Urothelium cell line (cell line): Measurements from ENCODE around the gene SLCO3A1.

ENCODE experiments used
- DNase-seq: peaks from one replicate; pipeline ENCODE4 v3.0.0; 2011; ENCODE audit warnings: low spot score, mixed read lengths
- FAIRE-seq: peaks from 2 replicates; lab custom pipeline; 2011; peaks lifted over from hg19 to GRCh38; lab: Jason Lieb, UNC

The SLCO3A1 gene

DNA sequence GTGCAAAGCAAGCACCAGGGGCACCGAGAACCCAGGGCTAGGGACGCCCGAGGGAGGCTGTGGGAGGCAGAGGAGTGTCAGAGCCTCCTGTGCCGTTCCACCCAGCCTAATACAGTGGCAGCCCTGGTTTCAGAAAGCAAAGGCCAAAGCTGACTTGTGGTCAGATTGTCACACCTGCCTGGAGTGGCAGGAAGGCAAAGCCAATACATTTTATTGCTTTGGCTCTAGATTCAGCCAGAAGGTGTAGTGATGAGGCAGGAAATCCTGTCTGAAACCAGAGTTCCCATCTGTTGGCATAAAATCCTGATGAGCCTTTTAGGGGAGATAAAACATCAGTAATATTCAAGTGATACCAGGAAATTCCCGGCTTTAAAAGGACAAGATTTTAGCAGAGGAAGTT lies 168.3 kb downstream of the SLCO3A1 start:
- FAIRE-seq = no peak
- no peak for DNase-seq

DNA sequence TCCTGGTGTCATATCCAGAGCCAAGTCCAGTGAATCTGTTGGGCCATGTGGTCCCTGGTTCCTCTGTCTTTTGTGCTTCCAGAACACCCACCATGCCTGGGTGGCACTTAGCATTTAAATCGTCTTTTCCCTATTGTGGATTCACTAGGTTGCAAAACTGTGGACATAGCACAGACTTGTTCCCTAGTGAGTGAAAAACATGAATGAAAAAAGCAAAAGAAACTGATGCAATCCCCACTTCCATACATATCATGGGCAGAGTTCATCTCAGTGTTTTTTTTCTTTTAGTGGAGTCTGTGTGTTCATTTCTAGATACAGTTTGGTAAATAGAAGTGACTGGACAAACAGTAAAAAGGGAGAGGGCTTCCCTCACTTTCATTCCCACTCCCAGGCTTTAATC lies 170.5 kb downstream of the SLCO3A1 start:
- DNase-seq (no peak), FAIRE-seq (no peak)

DNA sequence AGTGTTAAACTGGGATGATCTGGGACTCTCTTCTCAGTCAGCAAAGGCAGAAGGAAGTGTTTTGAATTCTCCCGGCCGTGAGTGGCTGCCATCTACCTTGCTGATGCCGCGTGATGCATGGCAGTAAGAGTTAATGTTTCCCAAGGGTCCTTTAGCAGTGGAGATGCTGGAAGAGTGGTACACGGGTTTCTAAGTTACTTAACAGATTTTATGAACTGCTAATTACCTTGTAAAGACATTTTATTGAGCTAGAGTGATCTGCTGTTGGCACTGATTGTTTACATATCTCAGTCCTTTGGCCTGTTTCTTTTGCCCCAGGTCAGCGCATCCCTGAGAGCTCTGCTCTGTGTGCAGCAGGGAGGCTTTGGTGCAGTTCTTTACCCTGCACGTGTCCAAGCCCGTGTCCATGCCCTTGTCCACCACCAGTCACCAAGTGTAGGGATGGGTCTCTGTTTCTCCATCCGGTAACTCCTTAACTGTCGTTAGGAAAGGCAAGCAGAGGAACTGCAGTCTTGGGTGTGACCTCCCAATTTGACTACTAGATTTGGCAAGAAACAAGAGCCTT lies 172.3 kb downstream of the SLCO3A1 start:
- no peak for DNase-seq

DNA sequence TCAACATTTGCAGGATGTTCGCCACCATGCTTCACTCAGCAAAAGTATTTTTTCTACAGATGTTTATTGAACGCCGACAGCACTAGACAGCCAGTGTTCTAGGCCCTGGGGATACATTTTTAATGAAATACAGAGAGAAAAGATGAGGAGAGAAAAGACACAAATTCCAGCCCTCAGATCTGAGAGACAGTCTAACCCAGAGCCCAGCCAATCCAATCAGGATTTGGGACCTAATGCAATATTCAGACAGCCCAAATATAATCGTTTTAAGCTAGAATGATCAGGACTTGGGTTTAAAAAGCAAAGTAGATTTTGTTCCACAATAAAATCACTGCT lies 174.8 kb downstream of the SLCO3A1 start:
- FAIRE-seq (no peak), DNase-seq (no peak)

More for the DNA sequence above, 172.3 kb downstream of the SLCO3A1 start:
- FAIRE-seq = no peak

DNA sequence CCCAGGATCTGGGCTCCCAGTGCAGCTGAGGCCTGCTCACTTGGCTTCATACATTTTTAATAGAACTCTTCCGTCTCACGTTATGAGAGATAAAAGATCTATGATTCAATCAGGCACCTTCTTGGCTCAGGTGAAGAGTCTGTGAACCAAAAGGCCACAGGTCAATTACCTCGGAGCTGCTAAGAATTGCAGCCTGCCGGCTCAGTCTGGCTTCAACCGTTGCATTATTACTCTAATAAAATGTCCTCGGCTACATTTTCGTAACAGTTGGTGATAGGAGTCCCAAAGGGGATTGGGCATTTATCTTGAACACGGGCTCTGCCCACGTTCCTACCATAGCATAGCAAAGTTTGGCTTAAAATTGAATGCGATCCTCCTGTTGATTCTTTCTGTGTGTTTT lies 176.3 kb downstream of the SLCO3A1 start:
- DNase-seq (no peak), FAIRE-seq (no peak)

DNA sequence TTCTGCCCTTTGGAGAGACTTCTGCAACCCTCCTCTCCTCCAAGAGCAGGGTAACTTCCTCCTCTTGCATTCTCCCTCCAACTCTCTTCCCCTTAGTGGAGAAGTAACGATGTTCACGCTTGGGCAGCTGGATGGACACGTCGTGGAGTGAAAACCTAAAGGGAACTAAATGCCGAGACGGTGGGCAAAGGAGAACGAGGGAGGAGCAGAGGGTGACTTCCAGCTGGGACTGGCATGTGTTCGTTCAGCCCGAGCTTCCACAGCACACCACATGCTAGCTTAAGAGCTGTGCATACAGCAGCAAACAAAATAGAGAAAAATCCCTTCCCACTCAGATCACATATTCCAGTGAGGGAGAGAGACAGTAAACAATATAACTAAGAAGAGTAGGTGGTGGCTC lies 179.8 kb downstream of the SLCO3A1 start:
- DNase-seq = no peak
- peak; percentile 32 for FAIRE-seq

DNA sequence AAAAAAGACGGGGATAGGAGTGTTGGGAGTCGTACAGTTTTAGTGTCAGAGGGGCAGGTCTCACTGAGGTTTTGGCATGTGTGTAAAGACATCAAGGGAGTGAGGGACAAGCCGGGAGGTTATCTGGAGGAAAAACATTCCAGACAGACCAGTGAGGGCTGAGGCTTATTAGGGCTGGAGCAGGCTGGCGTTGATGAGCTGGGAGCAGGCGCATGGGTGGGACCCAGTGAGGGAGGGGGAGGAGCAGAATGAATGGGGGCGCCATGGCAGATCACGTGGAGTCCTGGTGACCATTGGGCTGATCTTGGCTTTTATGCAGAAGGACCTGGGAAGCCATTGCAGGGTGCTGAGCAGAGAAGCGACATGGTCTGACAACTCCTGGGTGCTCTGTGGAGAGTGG lies 180.2 kb downstream of the SLCO3A1 start:
- DNase-seq (no peak), FAIRE-seq (no peak)

DNA sequence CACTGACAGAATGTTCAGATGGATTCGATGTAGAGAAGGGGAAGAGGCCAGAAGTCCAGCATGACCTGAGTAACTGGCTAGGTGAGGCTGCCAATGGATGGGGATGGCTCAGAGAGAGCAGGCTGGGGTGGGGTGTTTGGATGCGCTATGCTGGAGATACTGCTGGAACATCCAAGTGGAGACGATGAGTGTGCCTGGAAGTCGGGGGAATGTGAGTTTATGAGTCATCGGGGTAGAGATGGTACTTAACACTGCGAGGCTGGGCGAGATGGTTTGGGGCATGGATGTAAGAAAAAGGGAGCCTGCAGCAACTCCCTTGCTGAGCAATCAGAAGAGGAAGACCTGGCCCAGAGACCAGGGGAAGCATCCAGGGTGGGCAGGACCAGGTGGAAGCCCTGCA lies 180.7 kb downstream of the SLCO3A1 start:
- FAIRE-seq = no peak

DNA sequence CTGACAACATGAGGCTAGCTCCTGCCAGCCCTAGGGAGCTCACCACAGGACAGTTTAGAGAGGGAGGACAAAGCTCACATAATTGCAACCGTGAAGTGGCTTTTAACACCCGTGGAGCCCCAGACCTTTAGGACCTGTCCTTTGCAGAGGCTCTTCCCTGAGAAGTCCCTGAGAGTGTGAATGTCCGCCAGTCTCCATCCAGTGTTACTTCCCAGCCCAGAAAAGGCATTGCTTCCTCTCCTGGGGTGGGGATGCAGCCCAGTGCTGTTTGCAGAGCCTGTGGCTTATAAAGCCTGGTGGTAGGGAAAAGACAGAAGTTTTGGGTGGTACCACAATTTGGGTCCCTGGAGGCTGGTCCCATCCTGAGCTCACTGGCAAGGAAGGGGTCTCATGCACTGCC lies 182.0 kb downstream of the SLCO3A1 start:
- DNase-seq (no peak), FAIRE-seq (no peak)

More for the DNA sequence above, 180.7 kb downstream of the SLCO3A1 start:
- no peak for DNase-seq

DNA sequence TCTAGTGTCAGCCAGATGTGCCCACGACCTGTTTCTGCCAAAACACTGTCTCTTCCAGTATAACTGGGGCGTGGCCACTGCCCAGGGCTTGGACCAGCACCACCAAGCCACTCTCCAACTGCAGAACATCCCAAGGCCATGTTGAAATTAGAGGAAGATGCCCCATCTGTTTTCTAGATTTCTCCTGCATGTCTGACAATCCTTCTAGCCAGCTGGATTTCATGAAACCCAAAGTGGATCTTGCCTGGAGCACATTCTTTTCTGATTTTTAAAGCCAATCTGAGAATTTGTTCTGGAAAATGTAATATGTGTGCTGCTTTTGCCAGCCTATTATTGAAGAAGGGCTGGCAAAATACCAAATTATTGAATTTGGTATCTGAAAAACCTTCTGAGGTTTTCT lies 182.5 kb downstream of the SLCO3A1 start:
- FAIRE-seq = no peak

DNA sequence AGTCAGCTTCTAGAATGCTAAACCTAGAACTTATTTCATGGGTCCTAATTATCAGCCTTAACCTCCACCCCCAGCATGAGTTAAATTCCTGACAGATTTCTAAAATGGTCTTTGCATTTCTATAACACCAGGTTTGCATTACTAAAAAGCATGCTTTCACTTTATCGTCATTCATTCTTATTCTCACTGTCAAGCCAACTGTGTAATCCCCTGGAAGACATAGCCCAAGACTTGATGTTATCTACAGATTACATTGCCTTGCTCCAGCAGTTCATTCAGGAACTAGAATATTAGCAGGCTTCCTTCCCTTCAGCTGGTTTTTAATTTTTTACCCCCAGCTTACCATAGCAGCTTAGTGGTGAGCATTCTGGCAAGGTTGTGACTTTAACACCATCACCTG lies 184.0 kb downstream of the SLCO3A1 start:
- DNase-seq (no peak), FAIRE-seq (no peak)

More for the DNA sequence above, 182.5 kb downstream of the SLCO3A1 start:
- no peak for DNase-seq

DNA sequence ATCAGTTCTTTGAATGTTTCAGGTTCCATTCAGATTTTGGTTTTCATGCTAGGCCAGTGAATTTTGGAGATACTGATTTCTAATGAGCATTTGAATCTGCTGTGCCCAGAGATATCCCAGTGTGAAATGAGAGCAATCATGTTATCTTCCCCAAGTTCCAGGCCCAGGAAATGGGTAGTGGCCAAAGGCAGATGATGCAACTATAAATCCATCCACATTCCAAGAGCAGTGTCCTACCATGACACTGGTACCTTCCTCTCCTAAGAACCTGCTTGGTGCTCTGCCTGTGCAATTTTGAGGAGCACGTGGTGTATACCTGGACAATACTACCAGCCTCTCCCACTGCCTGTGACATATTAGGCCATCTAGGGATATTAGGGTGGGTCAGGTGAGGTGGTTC lies 186.8 kb downstream of the SLCO3A1 start:
- no peak for FAIRE-seq
- no peak for DNase-seq

DNA sequence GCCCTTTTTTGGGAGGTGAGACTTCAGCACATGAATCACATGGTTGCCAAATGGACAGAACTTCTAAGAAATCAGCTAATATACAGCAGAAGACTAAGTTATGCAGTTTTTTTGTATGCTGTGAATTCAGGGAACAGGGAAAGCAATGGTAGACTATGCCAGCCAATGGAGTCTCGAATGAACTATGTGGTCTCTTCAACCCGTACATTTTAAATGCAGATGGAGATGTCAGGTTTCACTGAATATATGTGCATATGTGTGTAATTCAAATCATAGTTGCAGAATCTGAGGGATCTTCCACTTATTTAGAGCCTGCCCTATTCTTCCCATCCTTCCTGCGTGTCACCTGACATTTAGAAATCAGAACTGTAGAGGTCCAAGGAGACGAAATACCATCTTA lies 187.9 kb downstream of the SLCO3A1 start:
- DNase-seq = no peak
- FAIRE-seq = no peak

DNA sequence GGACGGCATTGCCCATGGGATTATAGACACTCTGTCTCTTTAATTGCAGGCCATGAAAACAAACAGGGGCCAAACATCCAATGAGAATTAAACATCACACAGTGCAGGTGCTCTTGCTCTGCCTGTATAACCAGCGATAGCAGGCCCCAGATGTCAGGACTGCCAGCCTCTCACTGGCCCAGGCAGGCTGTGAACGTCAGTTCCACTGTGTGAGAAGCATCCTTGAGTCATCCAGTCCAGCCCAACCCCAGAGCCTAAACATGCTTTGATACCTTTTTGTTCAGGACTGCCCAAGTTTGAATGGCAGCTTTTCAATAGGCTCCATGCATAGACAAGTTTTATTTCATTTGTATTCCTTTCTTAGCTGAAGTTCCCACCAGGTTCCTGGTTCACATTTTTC lies 189.8 kb downstream of the SLCO3A1 start:
- FAIRE-seq (no peak), DNase-seq (no peak)

DNA sequence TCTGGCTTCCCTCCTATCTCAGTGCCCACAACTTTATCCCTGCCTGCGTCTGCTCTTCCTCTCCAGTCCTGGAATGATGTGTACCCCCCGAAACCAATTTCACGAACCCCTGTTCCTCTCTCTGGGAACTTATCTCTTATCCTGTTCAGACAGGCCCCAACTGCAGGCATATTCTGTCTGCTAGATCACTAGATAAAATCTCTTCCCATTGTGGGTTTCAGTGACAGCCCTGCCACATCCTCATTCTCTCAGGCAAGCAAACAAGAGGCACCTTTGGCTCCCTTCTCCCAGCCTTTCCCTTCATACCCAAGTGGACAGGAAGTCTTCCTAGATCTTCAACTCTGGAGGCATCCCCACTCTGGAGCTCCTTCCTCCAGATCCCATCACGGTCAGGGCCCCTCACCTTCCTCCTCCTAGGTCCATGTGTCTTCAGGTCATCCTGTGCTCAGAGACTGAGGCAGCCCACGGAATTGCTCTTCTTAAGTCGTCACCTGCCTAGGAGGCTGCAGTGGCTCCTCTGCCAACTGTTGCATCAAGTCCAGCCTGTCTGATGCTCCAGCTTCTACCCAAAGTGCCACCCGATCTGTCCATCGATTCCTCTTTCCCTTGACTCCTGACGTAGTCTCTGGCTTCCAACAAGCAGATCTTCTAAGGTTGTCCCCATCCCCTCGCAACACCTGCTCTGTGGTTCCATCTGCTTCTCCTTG lies 190.8 kb downstream of the SLCO3A1 start:
- FAIRE-seq = no peak
- DNase-seq = no peak

DNA sequence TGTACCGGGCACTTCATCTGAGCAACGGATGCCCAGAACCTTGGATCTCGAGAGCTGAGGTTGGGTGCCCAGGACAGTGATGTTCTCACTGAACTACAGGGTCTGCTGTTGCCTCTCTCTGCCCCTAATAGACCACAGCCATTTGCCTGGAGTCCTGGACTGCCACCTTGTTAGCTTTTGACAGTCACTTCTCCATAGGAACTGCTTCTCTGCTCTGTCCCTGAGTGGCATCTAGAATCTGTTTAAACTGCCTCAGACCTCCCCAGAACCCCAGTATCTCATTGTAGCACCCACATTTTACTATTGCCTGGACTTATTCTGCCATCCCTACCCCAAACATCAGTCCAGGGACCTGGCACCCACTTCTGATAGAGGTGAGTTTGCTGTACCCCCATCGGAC lies 194.4 kb downstream of the SLCO3A1 start:
- FAIRE-seq = no peak

DNA sequence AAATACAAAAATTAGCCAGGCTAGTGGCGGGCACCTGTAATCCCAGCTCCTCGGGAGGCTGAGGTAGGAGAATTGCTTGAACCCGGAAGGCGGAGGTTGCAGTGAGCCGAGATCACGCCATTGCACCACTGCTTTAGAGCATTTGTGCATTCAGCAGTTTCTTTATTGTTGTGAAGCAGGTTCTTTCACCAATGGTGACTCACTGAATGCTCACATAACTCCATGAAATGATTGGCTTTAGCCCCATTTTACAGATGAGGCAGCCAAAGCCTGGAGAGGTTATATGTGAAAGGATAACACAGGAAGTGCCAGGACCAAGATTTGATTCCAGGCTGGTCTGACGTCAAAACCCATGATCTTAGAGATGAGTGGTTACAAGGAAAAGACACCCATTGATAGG lies 195.2 kb downstream of the SLCO3A1 start:
- DNase-seq (no peak), FAIRE-seq (no peak)

More for the DNA sequence above, 194.4 kb downstream of the SLCO3A1 start:
- no peak for DNase-seq

DNA sequence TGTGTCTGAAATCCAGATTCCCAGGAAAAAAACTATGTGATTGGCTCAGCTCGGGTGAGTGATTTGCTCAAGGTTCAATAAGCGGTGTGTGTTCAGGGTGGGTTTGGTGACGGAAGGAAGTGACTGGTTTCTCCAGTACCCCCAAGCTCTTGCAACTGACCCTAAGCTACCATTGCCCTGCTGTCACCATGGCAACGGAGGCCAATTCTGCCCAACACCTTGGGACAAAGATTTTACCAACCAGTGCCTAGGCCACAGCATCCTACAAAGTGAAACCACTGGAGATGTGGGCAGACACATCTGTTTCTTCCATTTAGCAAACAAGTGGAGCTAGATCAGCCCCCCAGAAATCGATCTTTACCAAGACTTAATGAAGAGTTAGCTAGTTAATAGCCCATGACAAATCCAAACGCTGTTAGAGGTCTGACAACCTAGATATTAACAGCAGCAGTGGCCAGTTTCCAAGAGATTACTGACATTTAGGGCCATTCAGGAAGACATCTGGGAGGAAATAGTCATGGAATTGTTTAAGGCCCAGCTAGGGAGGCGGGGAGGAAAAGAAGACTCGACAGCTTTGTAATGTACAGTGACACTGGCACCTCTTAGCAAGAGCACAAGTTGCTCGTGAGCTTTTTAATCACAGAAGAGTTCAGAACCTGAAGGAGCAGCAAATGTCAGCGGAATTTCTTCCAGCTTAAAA lies 195.9 kb downstream of the SLCO3A1 start:
- no peak for FAIRE-seq
- no peak for DNase-seq

DNA sequence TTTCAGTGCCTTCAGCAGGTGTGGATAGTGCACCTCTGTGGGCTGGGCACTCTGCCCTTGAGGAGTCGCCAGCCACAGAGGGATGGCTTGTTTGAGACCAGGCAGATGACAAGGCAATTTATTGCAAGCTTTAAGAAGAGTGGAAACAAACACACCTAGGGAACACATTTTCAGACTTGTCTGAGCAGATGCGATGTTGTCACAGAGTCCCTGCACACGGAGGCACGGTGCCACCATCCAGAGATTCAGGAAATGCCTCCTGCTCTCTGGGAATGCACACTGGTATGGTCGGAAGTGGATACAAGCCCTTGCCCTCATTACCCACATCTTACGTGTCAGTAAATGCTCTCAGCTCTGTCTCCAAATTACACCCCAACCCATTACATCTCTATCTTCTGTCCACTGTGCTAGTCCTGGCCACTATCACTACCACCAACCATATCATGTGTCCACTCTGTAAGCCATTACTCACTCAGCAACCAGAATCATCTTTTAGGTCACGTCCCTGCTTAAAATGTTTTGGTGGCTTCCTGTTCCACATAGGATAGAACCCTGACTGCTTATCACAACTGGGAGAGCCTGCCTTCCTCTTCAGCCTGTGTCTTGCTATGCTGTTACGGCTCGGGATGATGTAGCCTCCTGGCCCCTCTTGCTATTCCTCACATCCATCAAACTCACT lies 196.9 kb downstream of the SLCO3A1 start:
- DNase-seq (no peak), FAIRE-seq (no peak)

DNA sequence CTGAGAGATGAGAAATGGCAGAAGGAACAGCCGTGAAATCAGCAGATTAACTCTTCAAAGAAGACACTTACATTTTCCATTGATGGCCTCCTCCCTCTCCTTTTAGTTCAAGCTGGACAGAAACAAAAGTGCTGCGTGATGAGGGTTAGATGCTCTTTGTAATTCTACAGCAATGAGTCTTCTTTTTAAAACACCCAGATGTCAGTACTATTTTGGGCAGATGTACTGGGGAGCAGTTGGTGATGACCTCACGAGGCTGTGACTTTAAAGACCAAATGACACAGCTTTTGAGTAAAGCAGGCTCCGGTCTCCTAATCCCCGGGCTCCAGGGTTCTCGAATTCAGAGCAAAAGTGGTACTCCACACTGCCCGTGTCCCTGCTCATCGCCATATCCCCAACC lies 198.2 kb downstream of the SLCO3A1 start:
- FAIRE-seq (no peak), DNase-seq (no peak)

DNA sequence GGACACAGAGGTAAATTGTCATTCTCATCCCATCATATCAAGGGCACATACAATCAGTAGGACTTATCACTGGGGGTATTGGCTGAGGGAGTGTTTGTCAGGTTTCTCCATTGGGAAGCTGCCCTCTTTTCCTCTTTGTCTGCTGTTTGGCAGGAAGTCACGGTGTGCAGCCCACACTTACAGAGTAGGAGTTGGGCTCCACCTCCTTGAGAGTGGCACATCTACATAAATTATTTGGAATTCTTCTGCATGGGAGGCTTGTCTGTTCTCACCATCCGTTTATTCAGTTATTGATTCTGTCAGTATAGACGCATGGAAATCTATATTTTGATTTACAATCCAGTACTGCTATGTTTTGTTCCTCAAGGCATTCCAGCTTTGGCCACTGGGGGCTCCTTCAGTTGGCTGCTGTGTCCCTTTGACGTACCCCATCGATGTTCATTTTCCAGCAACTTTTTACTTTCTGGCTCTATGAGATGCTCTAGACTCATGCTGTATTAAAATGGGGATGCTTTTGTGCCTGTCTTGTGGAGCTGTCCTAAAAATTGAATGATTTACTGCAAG lies 200.3 kb downstream of the SLCO3A1 start:
- FAIRE-seq (no peak), DNase-seq (no peak)
